Natural killer cell treated with Interleukin-12 subunit alpha and Interleukin-12 subunit beta and Interleukin-15 and Interleukin-18, amount 100 ng/mL, for 72 hours (primary cell): ENCODE data around the gene HPS5. TPM values are rescaled to one million over a fixed set of nuclear protein-coding genes. Genes with fewer than 3 reads are reported as not detected.
A peak's percentile ranks its signal among the peaks of the same experiment; 100 is the strongest.

Experiments used
- ATAC-seq, 2 donors: fragments of 150-1000 bp; cut with Tn5 transposase in 1 of 2; sonication (Bioruptor Pico), chemical (Tn5 transposase) in 1 of 2; 2 replicates each; pipeline ENCODE4 v1.10.0; 2021
- DNase-seq: peaks from one replicate; pipeline ENCODE4 v3.0.0; 2022; ENCODE audit warnings: low spot score
- H3K27ac Mint-ChIP-seq, 2 donors: 1 replicate in 1 of 2; 2 replicates in 1 of 2; pipeline ENCODE4 v1.8.0; 2022; ENCODE audit warnings: mixed read lengths in 2 of 2, mild to moderate bottlenecking in 1 of 2, moderate library complexity in 1 of 2
- H3K27me3 Mint-ChIP-seq, 2 donors: 1 replicate in 1 of 2; 2 replicates in 1 of 2; pipeline ENCODE4 v1.8.0; 2022; ENCODE audit warnings: mixed read lengths in 2 of 2
- H3K36me3 Mint-ChIP-seq: one replicate; pipeline ENCODE4 v1.8.0; 2022; ENCODE audit warnings: mixed read lengths
- H3K4me1 Mint-ChIP-seq, 2 donors: 1 replicate in 1 of 2; 2 replicates in 1 of 2; pipeline ENCODE4 v1.8.0; 2022; ENCODE audit warnings: low read depth in 2 of 2, mixed read lengths in 2 of 2, mild to moderate bottlenecking in 1 of 2
- H3K4me3 Mint-ChIP-seq: one replicate; pipeline ENCODE4 v1.8.0; 2022; ENCODE audit warnings: mixed read lengths
- H3K9me3 Mint-ChIP-seq: 2 replicates; pipeline ENCODE4 v1.8.0; 2022; ENCODE audit warnings: mixed read lengths
- total RNA-seq, 2 donors: library from RNA; stranded (reverse); gene quantifications; one replicate each; pipeline ENCODE4 v1.2.3, GENCODE V29; 2022

The HPS5 gene
- total RNA-seq, 2 donors from 2014 or later = 16.5 to 21.3 TPM

DNA sequence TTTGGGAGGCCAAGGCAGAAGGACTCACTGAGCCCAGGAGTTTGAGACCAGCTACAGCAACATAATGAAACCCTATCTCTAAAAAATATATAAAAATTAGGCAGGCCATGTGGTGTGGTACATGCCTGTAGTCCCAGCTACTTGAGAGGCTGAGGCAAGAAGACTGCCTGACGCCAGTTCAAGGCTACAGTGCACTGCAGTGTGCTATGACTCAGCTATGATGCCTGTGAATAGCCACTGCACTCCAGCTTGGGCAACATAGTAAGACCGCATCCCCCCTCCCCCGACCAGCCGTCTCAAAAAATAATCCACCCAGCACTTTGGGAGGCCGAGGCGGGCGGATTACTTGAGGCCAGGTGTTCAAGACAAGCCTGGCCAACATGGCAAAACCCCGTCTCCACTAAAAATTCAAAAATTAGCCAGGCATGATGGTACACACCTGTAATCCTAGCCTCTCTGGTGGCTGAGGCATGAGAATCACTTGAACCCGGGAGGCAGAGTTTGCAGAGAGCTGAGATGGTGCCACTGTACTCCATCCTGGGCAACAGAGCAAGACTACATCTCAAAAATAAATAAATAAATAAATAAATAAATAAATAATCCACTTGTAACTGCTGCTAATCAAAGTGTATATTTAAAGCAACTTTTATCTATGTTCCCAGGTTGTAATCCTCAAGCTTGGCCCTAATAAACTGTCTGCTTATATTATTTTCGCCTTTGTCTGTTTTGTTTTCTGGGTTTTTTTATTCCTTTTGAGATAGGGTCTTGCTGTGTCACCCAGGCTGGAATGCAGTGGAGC is 7.8 kb downstream of the HPS5 start:
- Mint-ChIP-seq H3K27me3 (no peaks in the 10 kb centered on the region), H3K27ac (no peak overlapping the region), H3K9me3 (no peaks in the 10 kb centered on the region), H3K4me1 (peaks cover 2 to 5% of the 10 kb centered on the region in 2 donors), H3K4me3 (no peak overlapping the region), H3K36me3 (peaks cover 6% of the 10 kb centered on the region)
- peak in 1 of 2 donors; percentile 27 for ATAC-seq
- no peak for DNase-seq

DNA sequence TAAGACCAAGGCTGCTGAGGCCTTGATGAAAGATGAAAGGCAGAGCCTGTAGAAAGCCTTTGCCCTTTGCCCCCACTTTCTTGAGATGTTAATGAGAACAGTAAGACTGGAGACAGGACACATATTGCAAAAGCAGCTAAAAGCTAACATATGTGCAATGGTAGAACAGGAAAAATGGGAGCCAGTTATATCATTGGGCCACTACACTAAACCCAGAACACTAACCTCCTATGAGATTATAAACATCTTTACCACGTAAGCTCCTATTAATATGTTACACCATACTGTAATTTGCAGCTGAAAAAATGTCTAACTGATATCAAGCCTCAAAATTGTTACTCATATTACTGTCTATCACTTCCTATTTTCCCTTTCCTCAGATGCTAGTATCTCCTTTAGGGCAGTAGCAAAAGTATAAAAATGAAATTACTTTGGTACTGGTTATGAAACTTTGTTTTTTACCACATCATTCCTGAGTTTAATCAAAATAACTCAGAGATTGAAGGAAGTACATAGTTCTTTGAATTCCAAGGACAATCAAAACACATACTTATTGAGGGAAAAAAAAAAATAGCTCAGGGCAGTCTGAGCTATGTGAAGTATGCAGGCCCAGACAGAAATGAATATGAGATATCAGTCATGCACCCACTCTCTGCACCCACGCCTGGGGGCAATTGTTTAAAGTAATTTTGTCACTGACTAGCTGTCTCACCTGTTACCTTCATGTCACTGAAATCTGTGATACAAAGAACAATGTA is 9.1 kb downstream of the HPS5 start:
- no peaks in the 10 kb centered on the region for H3K27me3 Mint-ChIP-seq
- no peaks in the 10 kb centered on the region for H3K9me3 Mint-ChIP-seq
- ATAC-seq = no peak
- no peak overlapping the region for H3K4me3 Mint-ChIP-seq
- H3K36me3 Mint-ChIP-seq = peaks cover 6% of the 10 kb centered on the region
- H3K27ac Mint-ChIP-seq = no peak overlapping the region
- no peak for DNase-seq
- H3K4me1 Mint-ChIP-seq = no peaks in the 10 kb centered on the region

DNA sequence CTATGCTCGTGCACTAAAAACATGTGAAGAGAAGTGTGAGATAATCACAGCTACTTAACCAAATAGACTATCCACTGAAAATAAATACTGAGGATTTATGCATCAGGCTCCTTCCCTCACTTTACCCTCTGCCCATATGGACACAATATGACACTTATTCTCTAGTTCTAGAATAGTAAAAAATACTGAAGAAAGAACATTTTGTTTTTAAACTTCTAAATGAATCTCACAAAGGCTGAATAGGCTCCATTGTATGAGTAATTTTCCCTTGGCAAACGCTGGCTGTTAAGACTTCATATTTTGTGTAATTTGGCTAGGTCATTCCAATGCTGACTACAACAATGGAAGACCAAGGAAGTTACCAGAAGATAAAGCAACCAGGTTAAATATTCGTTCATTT is 9.9 kb downstream of the HPS5 start:
- ATAC-seq (no peak), DNase-seq (no peak)
- Mint-ChIP-seq H3K4me1 (no peaks in the 10 kb centered on the region), H3K36me3 (peaks cover 7% of the 10 kb centered on the region), H3K27me3 (no peaks in the 10 kb centered on the region), H3K27ac (no peak overlapping the region), H3K9me3 (no peaks in the 10 kb centered on the region), H3K4me3 (no peak overlapping the region)

DNA sequence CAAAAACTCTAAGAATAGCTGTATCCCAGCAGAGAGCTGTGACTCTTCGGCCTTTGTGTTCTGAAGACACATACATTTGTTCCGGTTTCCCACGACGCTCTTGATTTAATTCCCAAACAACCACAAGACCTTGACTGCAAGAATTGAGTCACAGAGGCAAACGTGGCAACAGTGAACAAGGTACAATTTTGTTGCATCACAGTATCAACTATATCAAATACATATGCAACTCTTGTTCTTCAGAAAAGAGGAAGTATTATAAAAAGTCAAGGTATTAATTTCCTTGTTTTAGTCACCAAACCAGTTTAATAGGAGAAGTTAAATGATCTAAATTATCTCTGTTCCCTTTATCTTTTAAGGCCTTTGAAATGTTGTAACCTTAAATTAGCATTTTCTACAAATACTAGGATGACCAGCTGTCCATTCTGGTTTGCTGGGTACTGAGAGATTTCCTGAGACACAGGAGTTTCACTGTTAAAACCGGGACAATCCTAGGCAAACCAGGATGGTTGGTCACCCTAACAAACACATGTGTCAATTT is 11.1 kb downstream of the HPS5 start:
- DNase-seq = no peak
- Mint-ChIP-seq H3K27me3 (no peaks in the 10 kb centered on the region), H3K27ac (no peak overlapping the region)

DNA sequence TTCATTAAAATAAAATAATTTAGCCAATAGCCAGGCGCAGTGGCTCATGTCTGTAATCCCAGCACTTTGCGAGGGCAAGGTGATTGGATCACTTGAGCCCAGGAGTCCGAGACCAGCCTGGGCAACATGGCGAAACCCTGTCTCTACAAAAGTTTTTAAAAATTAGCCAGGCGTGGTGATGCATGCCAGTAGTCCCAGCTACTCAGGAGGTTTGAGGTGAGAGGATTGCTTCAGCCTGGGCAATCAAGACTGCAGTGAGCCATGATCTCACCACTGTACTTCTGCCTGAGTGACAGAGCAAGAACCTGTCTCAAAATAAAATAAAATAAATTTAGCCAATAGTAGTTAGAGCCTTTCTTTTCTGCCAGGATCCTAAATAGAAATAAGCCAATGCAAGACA is 12.2 kb downstream of the HPS5 start:
- Mint-ChIP-seq H3K27me3 (no peaks in the 10 kb centered on the region), H3K9me3 (no peaks in the 10 kb centered on the region)
- no peak for DNase-seq

More for the DNA sequence above, 11.1 kb downstream of the HPS5 start:
- no peaks in the 10 kb centered on the region for H3K4me1 Mint-ChIP-seq
- H3K36me3 Mint-ChIP-seq = peaks cover 17% of the 10 kb centered on the region
- ATAC-seq = no peak
- no peaks in the 10 kb centered on the region for H3K9me3 Mint-ChIP-seq
- no peak overlapping the region for H3K4me3 Mint-ChIP-seq

DNA sequence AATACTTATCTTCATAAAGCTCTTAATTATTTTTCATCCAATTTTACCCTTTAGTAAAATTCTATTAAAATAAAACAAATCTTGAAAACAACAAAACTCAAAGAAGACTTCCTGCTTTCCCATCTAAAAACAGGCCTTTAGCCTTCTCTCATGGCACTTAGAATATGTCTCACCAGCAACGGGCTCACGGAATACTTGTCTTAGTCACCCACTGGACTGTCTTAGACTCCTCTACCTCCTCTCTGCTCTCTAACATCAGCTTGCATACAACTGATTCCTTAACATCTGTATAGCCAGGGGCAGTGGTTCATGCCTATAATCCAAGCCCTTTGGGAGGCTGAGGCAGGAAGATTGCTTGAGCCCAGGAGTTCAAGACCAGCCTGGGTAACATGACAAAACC is 13.7 kb downstream of the HPS5 start:
- DNase-seq (no peak), ATAC-seq (no peak)
- H3K27me3 Mint-ChIP-seq = no peaks in the 10 kb centered on the region
- H3K4me3 Mint-ChIP-seq = no peak overlapping the region
- H3K36me3 Mint-ChIP-seq = peaks cover 17% of the 10 kb centered on the region
- no peaks in the 10 kb centered on the region for H3K4me1 Mint-ChIP-seq
- H3K9me3 Mint-ChIP-seq = no peaks in the 10 kb centered on the region
- H3K27ac Mint-ChIP-seq = no peak overlapping the region

More for the DNA sequence above, 12.2 kb downstream of the HPS5 start:
- Mint-ChIP-seq H3K27ac (no peak overlapping the region), H3K4me3 (no peak overlapping the region), H3K36me3 (peaks cover 17% of the 10 kb centered on the region), H3K4me1 (no peaks in the 10 kb centered on the region)
- ATAC-seq = no peak

DNA sequence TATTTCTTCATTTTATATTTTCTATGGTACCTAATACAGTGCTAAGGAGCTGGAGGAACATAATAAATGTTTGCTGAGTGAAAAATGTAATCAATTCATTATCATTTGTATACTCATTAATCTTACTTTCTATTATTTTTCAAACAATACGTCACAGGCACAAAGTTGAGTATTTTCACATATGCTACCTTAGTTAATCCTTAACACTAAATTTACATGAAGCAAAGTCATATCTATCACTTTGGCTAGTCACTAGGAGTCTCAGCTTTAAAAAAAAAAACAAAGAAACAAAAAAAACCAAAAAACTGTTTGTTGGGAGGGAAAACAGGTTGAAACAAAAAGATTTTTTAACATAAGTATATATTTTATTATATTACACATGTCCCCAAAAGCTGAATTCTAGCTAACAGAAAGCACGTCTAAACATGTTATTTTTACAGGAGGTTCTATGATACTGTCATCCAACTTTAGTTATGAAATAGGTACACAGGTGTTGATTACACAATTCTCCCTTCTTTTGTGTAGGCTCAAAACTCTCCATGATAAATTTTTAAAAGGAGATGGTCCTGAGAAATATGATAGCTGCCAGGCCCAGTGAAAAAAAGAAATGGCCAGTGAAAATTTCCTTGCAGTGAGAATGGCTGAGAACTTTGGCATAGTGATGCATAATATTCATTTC is 14.3 kb downstream of the HPS5 start:
- H3K36me3 Mint-ChIP-seq = peaks cover 17% of the 10 kb centered on the region
- no peak for ATAC-seq
- no peaks in the 10 kb centered on the region for H3K9me3 Mint-ChIP-seq

DNA sequence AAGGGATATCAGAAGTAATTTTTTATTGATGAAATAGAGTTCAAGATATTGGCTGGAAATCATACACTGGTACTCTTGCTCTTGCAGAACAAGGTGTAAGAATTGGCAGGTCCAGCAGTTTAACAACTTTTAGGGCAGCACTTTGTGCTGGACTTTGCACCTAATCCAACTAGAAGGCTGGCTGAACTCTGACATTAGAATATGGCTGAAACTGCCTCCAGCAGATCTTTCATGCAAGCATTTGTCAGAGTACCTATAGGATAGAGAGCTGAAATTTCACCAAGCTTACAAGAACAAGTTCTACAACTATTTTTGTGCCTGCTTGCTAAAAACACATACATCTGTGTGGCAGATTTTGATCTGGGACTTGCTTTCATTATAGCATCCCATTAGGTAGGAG is 17.2 kb downstream of the HPS5 start:
- Mint-ChIP-seq H3K4me1 (no peaks in the 10 kb centered on the region), H3K27ac (no peak overlapping the region), H3K27me3 (no peaks in the 10 kb centered on the region), H3K36me3 (peaks cover 11% of the 10 kb centered on the region), H3K9me3 (no peaks in the 10 kb centered on the region), H3K4me3 (no peak overlapping the region)
- DNase-seq (no peak), ATAC-seq (no peak)

More for the DNA sequence above, 14.3 kb downstream of the HPS5 start:
- Mint-ChIP-seq H3K4me3 (no peak overlapping the region), H3K27ac (no peak overlapping the region), H3K4me1 (no peaks in the 10 kb centered on the region), H3K27me3 (no peaks in the 10 kb centered on the region)
- no peak for DNase-seq

DNA sequence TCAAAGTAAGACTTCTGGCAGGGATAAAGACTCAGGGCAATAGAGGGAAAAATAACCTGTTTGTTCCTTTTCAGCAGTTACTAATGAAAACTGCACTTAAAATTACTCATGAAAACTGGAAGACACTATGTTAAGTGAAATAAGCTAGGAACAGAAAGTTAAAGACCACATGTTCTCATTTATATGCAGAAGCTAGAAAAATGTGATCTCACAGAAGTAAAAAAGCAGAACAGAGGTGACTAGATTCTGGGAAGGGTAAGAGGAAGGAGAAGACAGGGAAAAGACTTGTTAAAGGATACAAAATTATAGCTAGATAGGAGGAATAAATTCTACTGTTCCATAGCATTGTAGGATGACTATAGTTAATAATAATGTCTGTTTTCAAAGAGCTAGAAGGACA is 22.2 kb downstream of the HPS5 start:
- ATAC-seq (no peak), DNase-seq (no peak)
- peaks cover 25% of the 10 kb centered on the region for H3K36me3 Mint-ChIP-seq
- no peaks in the 10 kb centered on the region for H3K4me1 Mint-ChIP-seq
- H3K27ac Mint-ChIP-seq = no peak overlapping the region
- H3K27me3 Mint-ChIP-seq = no peaks in the 10 kb centered on the region
- no peak overlapping the region for H3K4me3 Mint-ChIP-seq
- no peaks in the 10 kb centered on the region for H3K9me3 Mint-ChIP-seq

DNA sequence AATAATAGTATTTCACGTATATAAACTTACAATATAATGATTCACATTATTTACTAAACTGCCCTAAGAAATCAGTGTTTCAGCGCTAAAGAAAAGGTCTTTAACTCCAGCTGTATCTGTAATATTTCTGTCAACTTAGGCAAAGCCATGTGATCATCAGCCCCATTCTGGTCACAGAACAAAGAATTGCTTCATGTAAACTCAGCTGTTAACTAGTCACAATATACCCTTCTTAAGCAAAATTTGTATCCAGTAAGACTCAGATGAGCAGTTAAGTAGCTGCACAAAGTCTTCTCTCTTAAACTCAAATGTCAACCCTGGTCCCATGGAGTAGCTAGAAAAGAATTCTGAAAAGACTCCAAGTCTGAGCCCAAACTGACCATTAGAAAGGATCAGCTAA is 26.6 kb downstream of the HPS5 start:
- no peak overlapping the region for H3K27ac Mint-ChIP-seq
- H3K36me3 Mint-ChIP-seq = peaks cover 38% of the 10 kb centered on the region

DNA sequence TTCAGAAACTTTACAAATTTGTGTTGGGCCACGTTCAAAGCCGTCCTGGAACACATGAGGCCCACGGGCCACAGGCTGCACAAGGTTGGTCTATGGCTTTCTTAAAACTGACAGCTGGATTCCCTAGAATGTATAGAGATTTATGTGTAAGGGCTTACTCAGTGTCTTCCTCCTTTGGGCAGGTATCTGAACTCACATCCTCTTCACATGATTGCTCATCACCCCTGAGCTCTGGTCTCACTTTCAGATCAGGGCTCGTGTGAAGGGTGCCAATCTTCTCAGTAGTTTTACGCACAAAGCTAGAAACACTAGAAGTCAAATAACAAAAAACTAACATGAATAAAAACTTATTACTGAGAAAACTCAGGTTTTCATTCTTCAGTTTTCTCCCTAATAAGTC is 27.1 kb downstream of the HPS5 start:
- Mint-ChIP-seq H3K9me3 (no peaks in the 10 kb centered on the region), H3K27me3 (no peaks in the 10 kb centered on the region), H3K4me3 (no peak overlapping the region), H3K27ac (no peak overlapping the region), H3K36me3 (peaks cover 38% of the 10 kb centered on the region), H3K4me1 (no peaks in the 10 kb centered on the region)
- ATAC-seq (no peak), DNase-seq (no peak)

More for the DNA sequence above, 26.6 kb downstream of the HPS5 start:
- DNase-seq = no peak
- Mint-ChIP-seq H3K4me1 (no peaks in the 10 kb centered on the region), H3K4me3 (no peak overlapping the region), H3K27me3 (no peaks in the 10 kb centered on the region), H3K9me3 (no peaks in the 10 kb centered on the region)
- ATAC-seq = no peak

DNA sequence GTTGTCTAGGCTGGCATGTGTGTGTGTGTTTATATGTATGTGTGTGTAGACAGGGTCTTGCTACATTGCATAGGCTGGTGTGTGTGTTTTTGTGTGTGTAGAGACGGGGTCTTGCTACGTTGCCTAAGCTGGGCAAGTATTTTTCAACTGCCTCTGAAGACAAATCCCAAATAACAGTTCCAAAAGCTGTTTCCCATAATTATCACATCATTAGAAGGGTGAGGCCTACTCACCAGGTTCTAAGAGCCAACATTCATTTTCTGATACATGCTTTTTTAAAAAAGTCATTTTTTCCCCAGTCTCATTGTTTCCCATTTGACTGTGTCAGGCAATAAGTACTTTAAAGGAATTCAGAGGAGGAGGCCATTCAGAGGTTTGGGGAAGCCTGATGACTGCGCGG is 33.0 kb downstream of the HPS5 start:
- no peaks in the 10 kb centered on the region for H3K4me1 Mint-ChIP-seq
- no peak overlapping the region for H3K27ac Mint-ChIP-seq
- peaks cover 32% of the 10 kb centered on the region for H3K36me3 Mint-ChIP-seq
- H3K4me3 Mint-ChIP-seq = no peak overlapping the region
- no peaks in the 10 kb centered on the region for H3K9me3 Mint-ChIP-seq
- ATAC-seq = no peak
- no peaks in the 10 kb centered on the region for H3K27me3 Mint-ChIP-seq
- DNase-seq = no peak

DNA sequence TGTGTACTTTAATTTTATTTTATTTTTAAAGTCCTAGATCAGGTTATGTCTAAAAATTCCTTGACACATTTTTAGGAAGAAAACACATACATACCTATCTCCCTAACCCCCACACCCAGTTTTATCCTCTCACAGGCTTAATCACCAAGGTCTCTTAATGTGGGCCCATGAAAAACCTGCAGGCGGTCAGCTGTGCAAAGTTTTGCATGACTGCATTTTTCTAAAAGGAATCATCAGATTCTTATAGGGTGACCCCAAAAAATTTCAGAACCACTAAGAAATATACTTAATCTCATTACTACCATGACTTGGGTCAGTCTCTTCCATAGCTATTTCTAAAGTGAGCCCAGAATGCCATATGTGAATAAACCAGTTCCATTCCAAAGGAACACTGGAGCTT is 36.1 kb downstream of the HPS5 start:
- ATAC-seq = no peak
- no peaks in the 10 kb centered on the region for H3K9me3 Mint-ChIP-seq
- peaks cover 30% of the 10 kb centered on the region for H3K36me3 Mint-ChIP-seq
- H3K4me3 Mint-ChIP-seq = no peak overlapping the region
- no peak overlapping the region for H3K27ac Mint-ChIP-seq
- no peak for DNase-seq
- H3K27me3 Mint-ChIP-seq = no peaks in the 10 kb centered on the region
- H3K4me1 Mint-ChIP-seq = peaks cover 4 to 5% of the 10 kb centered on the region in 2 donors

DNA sequence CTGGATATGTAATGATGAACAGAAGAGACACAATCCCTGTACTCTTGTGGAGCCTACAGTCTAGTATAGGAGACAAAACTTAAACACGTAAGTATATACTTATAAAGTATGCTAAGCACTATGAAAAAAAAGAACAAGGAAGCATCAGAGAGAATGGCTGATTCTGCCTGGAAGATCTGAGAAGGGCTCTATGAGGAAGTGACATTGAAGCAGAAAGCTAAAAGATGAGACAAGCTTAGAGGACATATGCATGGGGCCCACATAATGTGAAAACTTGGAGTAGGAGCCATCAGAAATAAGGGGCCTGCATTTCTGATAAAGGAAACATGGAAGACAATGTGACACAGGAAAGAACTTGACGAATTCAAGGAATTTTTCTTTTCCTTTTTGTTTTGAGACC is 39.3 kb downstream of the HPS5 start:
- ATAC-seq (no peak), DNase-seq (no peak)
- Mint-ChIP-seq H3K9me3 (no peaks in the 10 kb centered on the region), H3K27ac (no peak overlapping the region), H3K36me3 (peaks cover 33% of the 10 kb centered on the region), H3K27me3 (no peaks in the 10 kb centered on the region), H3K4me1 (peaks cover 4 to 14% of the 10 kb centered on the region in 2 donors), H3K4me3 (no peak overlapping the region)
